ENCODE data around the gene MMP20.

DNA sequence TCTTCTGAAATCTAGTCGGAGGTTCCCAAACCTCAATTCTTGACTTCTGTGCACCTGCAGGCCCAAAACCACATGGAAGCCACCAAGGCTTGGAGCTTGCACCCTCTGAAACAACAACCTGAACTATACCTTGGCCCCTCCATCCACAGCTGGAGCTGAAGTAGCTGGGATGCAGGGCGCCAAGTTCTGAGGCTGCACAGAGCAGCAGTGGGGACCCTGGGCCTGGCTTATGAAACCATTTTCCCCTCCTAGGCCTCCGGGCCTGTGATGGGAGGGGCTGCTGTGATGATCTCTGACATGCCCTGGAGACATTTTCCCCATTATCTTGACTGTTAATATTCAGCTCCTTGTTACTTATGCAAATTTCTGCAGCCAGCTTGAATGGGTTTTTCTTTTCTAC, 56.3 kb downstream of the MMP20 start:
- TF ChIP-seq, protein P1, sequence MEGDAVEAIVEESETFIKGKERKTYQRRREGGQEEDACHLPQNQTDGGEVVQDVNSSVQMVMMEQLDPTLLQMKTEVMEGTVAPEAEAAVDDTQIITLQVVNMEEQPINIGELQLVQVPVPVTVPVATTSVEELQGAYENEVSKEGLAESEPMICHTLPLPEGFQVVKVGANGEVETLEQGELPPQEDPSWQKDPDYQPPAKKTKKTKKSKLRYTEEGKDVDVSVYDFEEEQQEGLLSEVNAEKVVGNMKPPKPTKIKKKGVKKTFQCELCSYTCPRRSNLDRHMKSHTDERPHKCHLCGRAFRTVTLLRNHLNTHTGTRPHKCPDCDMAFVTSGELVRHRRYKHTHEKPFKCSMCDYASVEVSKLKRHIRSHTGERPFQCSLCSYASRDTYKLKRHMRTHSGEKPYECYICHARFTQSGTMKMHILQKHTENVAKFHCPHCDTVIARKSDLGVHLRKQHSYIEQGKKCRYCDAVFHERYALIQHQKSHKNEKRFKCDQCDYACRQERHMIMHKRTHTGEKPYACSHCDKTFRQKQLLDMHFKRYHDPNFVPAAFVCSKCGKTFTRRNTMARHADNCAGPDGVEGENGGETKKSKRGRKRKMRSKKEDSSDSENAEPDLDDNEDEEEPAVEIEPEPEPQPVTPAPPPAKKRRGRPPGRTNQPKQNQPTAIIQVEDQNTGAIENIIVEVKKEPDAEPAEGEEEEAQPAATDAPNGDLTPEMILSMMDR (IDR thresholded peaks at IDR 0.05): no peak
- TF ChIP-seq FOSL2 (IDR thresholded peaks at IDR 0.05; ENCODE audit: borderline replicate concordance, low read depth) (no peak), YY1 (IDR thresholded peaks at IDR 0.05; ENCODE audit: low read depth) (no peak), TEAD4 (IDR thresholded peaks at IDR 0.05; ENCODE audit: borderline replicate concordance, insufficient read depth) (no peak), JUND (IDR thresholded peaks at IDR 0.05) (no peak), CHD2 (IDR thresholded peaks at IDR 0.05; ENCODE audit: low read length, partially characterized antibody) (no peak), GATA2 (CRISPR knock-in tag; IDR thresholded peaks at IDR 0.05) (no peak), TCF12 (IDR thresholded peaks at IDR 0.05) (no peak), GABPA (IDR thresholded peaks at IDR 0.05; ENCODE audit: low read depth) (no peak), POLR2AphosphoS5 (IDR thresholded peaks at IDR 0.05; ENCODE audit: low read depth, low read length) (no peak)
- TF ChIP-seq, protein P2, sequence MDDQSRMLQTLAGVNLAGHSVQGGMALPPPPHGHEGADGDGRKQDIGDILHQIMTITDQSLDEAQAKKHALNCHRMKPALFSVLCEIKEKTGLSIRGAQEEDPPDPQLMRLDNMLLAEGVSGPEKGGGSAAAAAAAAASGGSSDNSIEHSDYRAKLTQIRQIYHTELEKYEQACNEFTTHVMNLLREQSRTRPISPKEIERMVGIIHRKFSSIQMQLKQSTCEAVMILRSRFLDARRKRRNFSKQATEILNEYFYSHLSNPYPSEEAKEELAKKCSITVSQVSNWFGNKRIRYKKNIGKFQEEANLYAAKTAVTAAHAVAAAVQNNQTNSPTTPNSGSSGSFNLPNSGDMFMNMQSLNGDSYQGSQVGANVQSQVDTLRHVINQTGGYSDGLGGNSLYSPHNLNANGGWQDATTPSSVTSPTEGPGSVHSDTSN (IDR thresholded peaks at IDR 0.05): no peak
- TF ChIP-seq, protein P3, sequence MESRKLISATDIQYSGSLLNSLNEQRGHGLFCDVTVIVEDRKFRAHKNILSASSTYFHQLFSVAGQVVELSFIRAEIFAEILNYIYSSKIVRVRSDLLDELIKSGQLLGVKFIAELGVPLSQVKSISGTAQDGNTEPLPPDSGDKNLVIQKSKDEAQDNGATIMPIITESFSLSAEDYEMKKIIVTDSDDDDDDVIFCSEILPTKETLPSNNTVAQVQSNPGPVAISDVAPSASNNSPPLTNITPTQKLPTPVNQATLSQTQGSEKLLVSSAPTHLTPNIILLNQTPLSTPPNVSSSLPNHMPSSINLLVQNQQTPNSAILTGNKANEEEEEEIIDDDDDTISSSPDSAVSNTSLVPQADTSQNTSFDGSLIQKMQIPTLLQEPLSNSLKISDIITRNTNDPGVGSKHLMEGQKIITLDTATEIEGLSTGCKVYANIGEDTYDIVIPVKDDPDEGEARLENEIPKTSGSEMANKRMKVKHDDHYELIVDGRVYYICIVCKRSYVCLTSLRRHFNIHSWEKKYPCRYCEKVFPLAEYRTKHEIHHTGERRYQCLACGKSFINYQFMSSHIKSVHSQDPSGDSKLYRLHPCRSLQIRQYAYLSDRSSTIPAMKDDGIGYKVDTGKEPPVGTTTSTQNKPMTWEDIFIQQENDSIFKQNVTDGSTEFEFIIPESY (IDR thresholded peaks at IDR 0.05; ENCODE audit: borderline replicate concordance, low read depth): no peak
- TF ChIP-seq, protein P4, sequence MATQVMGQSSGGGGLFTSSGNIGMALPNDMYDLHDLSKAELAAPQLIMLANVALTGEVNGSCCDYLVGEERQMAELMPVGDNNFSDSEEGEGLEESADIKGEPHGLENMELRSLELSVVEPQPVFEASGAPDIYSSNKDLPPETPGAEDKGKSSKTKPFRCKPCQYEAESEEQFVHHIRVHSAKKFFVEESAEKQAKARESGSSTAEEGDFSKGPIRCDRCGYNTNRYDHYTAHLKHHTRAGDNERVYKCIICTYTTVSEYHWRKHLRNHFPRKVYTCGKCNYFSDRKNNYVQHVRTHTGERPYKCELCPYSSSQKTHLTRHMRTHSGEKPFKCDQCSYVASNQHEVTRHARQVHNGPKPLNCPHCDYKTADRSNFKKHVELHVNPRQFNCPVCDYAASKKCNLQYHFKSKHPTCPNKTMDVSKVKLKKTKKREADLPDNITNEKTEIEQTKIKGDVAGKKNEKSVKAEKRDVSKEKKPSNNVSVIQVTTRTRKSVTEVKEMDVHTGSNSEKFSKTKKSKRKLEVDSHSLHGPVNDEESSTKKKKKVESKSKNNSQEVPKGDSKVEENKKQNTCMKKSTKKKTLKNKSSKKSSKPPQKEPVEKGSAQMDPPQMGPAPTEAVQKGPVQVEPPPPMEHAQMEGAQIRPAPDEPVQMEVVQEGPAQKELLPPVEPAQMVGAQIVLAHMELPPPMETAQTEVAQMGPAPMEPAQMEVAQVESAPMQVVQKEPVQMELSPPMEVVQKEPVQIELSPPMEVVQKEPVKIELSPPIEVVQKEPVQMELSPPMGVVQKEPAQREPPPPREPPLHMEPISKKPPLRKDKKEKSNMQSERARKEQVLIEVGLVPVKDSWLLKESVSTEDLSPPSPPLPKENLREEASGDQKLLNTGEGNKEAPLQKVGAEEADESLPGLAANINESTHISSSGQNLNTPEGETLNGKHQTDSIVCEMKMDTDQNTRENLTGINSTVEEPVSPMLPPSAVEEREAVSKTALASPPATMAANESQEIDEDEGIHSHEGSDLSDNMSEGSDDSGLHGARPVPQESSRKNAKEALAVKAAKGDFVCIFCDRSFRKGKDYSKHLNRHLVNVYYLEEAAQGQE (IDR thresholded peaks at IDR 0.05; ENCODE audit: low read depth, low read length): no peak

All from SK-N-SH (cell line).